HG02981 (cell line): ENCODE measurements around the gene DUSP2.
"Not testable (repeated sequence)": the region's sequence is repeated elsewhere in the genome, so short reads cannot be mapped to it uniquely, and the experiment has no call there.

Experiments
- ATAC-seq: cut with Tn5 transposase; IDR thresholded peaks from one replicate; pipeline ENCODE4 v1.9.1; 2021; ENCODE audit warnings: mild to moderate bottlenecking, moderate library complexity; ENCODE audit not compliant: unreplicated experiment

The DUSP2 gene

GRCh38 chr2:96163768-96164429 is 18.7 kb upstream of the DUSP2 start:
- ATAC-seq, result peak; percentile 55

GRCh38 chr2:96163415-96163767 is 18.2 kb upstream of the DUSP2 start:
- no peak for ATAC-seq

- ATAC-seq, result no peak
Measured at GRCh38 chr2:96161898-96162297, 16.7 kb upstream of the DUSP2 start.

GRCh38 chr2:96160366-96160765 is 15.1 kb upstream of the DUSP2 start:
- ATAC-seq, result not testable (repeated sequence)

- no peak for ATAC-seq
Measured at GRCh38 chr2:96159084-96159830, 14.0 kb upstream of the DUSP2 start.

- ATAC-seq, result no peak
Measured at GRCh38 chr2:96158554-96158940, 13.3 kb upstream of the DUSP2 start.

GRCh38 chr2:96157649-96158553 is 12.7 kb upstream of the DUSP2 start:
- peak; percentile 48 for ATAC-seq

GRCh38 chr2:96156926-96157648 is 11.8 kb upstream of the DUSP2 start:
- peak; percentile 39 for ATAC-seq

- peak; percentile 15 for ATAC-seq
Measured at GRCh38 chr2:96156011-96156820, 11.0 kb upstream of the DUSP2 start.

GRCh38 chr2:96154506-96155380 is 9.5 kb upstream of the DUSP2 start:
- ATAC-seq, result no peak

GRCh38 chr2:96153991-96154431 is 8.8 kb upstream of the DUSP2 start:
- ATAC-seq, result no peak

GRCh38 chr2:96153291-96153713 is 8.1 kb upstream of the DUSP2 start:
- ATAC-seq, result no peak

GRCh38 chr2:96152304-96153161 is 7.3 kb upstream of the DUSP2 start:
- no peak for ATAC-seq

GRCh38 chr2:96151595-96152303 is 6.5 kb upstream of the DUSP2 start:
- no peak for ATAC-seq

- ATAC-seq, result no peak
Measured at GRCh38 chr2:96150791-96151594, 5.8 kb upstream of the DUSP2 start.

GRCh38 chr2:96150007-96150640 is 4.9 kb upstream of the DUSP2 start:
- no peak for ATAC-seq
